Measurements from ENCODE around the gene CYP3A4. TPM values are rescaled to one million over a fixed set of nuclear protein-coding genes. Genes with fewer than 3 reads are reported as not detected.

CYP3A4 gene
- total and polyA plus RNA-seq, 2 of the 13 experiments (the other 11 are each of a cell fraction or from before 2014, with no cell fraction given) = 0.11 to 0.24 TPM

DNA sequence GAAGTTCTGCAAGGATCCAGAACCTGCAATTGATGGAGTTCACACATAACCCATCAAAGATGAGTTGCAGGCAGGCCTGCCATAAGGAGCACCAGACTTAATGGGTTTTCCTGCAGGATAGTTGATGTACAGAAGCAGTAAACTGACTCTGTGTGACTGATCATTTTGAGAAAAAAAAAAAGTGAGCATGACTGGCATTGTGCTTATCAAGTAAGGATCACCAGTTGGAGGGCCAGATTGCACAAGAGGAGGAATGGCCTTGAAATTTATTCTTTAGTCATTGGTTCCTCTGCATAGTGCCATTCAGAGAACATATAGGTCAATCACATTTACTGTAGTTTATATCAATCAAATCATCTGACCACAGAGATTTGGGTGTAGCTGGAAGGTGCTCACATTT, 47.6 kb upstream of the CYP3A4 start (continued):
- TF ChIP-seq, protein P1, sequence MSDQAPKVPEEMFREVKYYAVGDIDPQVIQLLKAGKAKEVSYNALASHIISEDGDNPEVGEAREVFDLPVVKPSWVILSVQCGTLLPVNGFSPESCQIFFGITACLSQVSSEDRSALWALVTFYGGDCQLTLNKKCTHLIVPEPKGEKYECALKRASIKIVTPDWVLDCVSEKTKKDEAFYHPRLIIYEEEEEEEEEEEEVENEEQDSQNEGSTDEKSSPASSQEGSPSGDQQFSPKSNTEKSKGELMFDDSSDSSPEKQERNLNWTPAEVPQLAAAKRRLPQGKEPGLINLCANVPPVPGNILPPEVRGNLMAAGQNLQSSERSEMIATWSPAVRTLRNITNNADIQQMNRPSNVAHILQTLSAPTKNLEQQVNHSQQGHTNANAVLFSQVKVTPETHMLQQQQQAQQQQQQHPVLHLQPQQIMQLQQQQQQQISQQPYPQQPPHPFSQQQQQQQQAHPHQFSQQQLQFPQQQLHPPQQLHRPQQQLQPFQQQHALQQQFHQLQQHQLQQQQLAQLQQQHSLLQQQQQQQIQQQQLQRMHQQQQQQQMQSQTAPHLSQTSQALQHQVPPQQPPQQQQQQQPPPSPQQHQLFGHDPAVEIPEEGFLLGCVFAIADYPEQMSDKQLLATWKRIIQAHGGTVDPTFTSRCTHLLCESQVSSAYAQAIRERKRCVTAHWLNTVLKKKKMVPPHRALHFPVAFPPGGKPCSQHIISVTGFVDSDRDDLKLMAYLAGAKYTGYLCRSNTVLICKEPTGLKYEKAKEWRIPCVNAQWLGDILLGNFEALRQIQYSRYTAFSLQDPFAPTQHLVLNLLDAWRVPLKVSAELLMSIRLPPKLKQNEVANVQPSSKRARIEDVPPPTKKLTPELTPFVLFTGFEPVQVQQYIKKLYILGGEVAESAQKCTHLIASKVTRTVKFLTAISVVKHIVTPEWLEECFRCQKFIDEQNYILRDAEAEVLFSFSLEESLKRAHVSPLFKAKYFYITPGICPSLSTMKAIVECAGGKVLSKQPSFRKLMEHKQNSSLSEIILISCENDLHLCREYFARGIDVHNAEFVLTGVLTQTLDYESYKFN (CRISPR knock-in tag; conservative IDR thresholded peaks at IDR 0.05) = 0 out of 2 replicates have a peak, but pooled peaks have one; percentile 30
- TF ChIP-seq ZFP37 (CRISPR knock-in tag; IDR thresholded peaks at IDR 0.05; ENCODE audit: borderline replicate concordance) (no peak), SOX13 (IDR thresholded peaks at IDR 0.05) (no peak), SOX13 (CRISPR knock-in tag; conservative IDR thresholded peaks at IDR 0.05 in 1 of 2, IDR thresholded peaks at IDR 0.05 in 1 of 2) (peak in 1 of 2 experiments; percentile 43; a peak in 1 of 4 replicates), MIER3 (CRISPR knock-in tag; IDR thresholded peaks at IDR 0.05; ENCODE audit: borderline replicate concordance) (0 out of 2 replicates have a peak, but pooled peaks have one; percentile 44), TGIF2 (CRISPR knock-in tag; IDR thresholded peaks at IDR 0.05) (no peak), ZNF558 (CRISPR knock-in tag; IDR thresholded peaks at IDR 0.05; ENCODE audit: borderline replicate concordance) (no peak), POGZ (CRISPR knock-in tag; IDR thresholded peaks at IDR 0.05) (no peak), NFKBIZ (CRISPR knock-in tag; IDR thresholded peaks at IDR 0.05) (no peak), GATAD2A (CRISPR knock-in tag; IDR thresholded peaks at IDR 0.05) (peak; percentile 80), HMG20A (CRISPR knock-in tag; IDR thresholded peaks at IDR 0.05; ENCODE audit: borderline replicate concordance) (peak; percentile 66; the same call in 1 of the 2 replicates), CEBPB (IDR thresholded peaks at IDR 0.05; ENCODE audit: borderline replicate concordance, low read depth, low read length) (peak; percentile 87), ZMYM3 (CRISPR knock-in tag; IDR thresholded peaks at IDR 0.05) (no peak), FLYWCH1 (CRISPR knock-in tag; IDR thresholded peaks at IDR 0.05) (no peak), SOX6 (IDR thresholded peaks at IDR 0.05) (no peak), SOX6 (CRISPR knock-in tag; IDR thresholded peaks at IDR 0.05) (peak; percentile 27; the same call in 1 of the 2 replicates), ZNF3 (CRISPR knock-in tag; IDR thresholded peaks at IDR 0.05) (peak; percentile 81), FOSL2 (CRISPR knock-in tag; IDR thresholded peaks at IDR 0.05) (peak; percentile 36; the same call in 1 of the 2 replicates), DR1 (CRISPR knock-in tag; IDR thresholded peaks at IDR 0.05) (no peak)
- TF ChIP-seq, protein P2, sequence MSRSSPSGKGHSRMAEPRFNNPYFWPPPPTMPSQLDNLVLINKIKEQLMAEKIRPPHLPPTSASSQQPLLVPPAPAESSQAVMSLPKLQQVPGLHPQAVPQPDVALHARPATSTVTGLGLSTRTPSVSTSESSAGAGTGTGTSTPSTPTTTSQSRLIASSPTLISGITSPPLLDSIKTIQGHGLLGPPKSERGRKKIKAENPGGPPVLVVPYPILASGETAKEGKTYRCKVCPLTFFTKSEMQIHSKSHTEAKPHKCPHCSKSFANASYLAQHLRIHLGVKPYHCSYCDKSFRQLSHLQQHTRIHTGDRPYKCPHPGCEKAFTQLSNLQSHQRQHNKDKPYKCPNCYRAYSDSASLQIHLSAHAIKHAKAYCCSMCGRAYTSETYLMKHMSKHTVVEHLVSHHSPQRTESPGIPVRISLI (CRISPR knock-in tag; IDR thresholded peaks at IDR 0.05; ENCODE audit: borderline replicate concordance) = peak; percentile 72
- TF ChIP-seq, protein P3, sequence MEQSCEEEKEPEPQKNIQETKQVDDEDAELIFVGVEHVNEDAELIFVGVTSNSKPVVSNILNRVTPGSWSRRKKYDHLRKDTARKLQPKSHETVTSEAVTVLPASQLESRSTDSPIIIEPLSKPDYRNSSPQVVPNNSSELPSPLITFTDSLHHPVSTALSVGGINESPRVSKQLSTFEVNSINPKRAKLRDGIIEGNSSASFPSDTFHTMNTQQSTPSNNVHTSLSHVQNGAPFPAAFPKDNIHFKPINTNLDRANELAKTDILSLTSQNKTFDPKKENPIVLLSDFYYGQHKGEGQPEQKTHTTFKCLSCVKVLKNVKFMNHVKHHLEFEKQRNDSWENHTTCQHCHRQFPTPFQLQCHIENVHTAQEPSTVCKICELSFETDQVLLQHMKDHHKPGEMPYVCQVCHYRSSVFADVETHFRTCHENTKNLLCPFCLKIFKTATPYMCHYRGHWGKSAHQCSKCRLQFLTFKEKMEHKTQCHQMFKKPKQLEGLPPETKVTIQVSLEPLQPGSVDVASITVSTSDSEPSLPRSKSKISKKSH (CRISPR knock-in tag; IDR thresholded peaks at IDR 0.05; ENCODE audit: borderline replicate concordance) = no peak
- TF ChIP-seq, protein P4, sequence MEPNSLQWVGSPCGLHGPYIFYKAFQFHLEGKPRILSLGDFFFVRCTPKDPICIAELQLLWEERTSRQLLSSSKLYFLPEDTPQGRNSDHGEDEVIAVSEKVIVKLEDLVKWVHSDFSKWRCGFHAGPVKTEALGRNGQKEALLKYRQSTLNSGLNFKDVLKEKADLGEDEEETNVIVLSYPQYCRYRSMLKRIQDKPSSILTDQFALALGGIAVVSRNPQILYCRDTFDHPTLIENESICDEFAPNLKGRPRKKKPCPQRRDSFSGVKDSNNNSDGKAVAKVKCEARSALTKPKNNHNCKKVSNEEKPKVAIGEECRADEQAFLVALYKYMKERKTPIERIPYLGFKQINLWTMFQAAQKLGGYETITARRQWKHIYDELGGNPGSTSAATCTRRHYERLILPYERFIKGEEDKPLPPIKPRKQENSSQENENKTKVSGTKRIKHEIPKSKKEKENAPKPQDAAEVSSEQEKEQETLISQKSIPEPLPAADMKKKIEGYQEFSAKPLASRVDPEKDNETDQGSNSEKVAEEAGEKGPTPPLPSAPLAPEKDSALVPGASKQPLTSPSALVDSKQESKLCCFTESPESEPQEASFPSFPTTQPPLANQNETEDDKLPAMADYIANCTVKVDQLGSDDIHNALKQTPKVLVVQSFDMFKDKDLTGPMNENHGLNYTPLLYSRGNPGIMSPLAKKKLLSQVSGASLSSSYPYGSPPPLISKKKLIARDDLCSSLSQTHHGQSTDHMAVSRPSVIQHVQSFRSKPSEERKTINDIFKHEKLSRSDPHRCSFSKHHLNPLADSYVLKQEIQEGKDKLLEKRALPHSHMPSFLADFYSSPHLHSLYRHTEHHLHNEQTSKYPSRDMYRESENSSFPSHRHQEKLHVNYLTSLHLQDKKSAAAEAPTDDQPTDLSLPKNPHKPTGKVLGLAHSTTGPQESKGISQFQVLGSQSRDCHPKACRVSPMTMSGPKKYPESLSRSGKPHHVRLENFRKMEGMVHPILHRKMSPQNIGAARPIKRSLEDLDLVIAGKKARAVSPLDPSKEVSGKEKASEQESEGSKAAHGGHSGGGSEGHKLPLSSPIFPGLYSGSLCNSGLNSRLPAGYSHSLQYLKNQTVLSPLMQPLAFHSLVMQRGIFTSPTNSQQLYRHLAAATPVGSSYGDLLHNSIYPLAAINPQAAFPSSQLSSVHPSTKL (CRISPR knock-in tag; IDR thresholded peaks at IDR 0.05) = peak; percentile 94

All from HepG2 (cell line).